Measurements from ENCODE around the gene OTUD5. TPM values are rescaled to one million over a fixed set of nuclear protein-coding genes. Genes with fewer than 3 reads are reported as not detected.

Gene OTUD5
- total RNA-seq, 1 donor from 2014 or later, result 18.4 TPM

- Histone ChIP-seq H3K36me3 (ENCODE audit: control insufficient read depth, insufficient read depth, low read length) (peaks cover 3% of the 10 kb centered on the region), H3K4me3 (ENCODE audit: low read depth, low read length) (no peak overlapping the region), H3K27me3 (ENCODE audit: control insufficient read depth, insufficient read depth, low read length) (no peaks in the 10 kb centered on the region)
- FAIRE-seq (no peak), DNase-seq (ENCODE audit: low read depth) (no peak)
- no peak for TF ChIP-seq CTCF (IDR thresholded peaks at IDR 0.05; ENCODE audit: insufficient read depth, low read length, severe bottlenecking)
Observed at GRCh38 chrX:48934581-48935300, 22.7 kb downstream of the OTUD5 start.

GRCh38 chrX:48933757-48934156, 23.6 kb downstream of the OTUD5 start:
- Histone ChIP-seq H3K4me3 (ENCODE audit: low read depth, low read length) (no peak overlapping the region), H3K36me3 (ENCODE audit: control insufficient read depth, insufficient read depth, low read length) (peaks cover 3% of the 10 kb centered on the region), H3K27me3 (ENCODE audit: control insufficient read depth, insufficient read depth, low read length) (no peaks in the 10 kb centered on the region)
- DNase-seq (ENCODE audit: low read depth), result no peak
- no peak for TF ChIP-seq CTCF (IDR thresholded peaks at IDR 0.05; ENCODE audit: insufficient read depth, low read length, severe bottlenecking)
- no peak for FAIRE-seq

GRCh38 chrX:48927736-48928382, 29.5 kb downstream of the OTUD5 start:
- H3K4me3 ChIP-seq (ENCODE audit: low read depth, low read length), result no peak overlapping the region
- DNase-seq (ENCODE audit: low read depth) (no peak), FAIRE-seq (no peak)
- H3K36me3 ChIP-seq (ENCODE audit: control insufficient read depth, insufficient read depth, low read length), result peaks cover 9% of the 10 kb centered on the region
- no peaks in the 10 kb centered on the region for H3K27me3 ChIP-seq (ENCODE audit: control insufficient read depth, insufficient read depth, low read length)
- no peak for TF ChIP-seq CTCF (IDR thresholded peaks at IDR 0.05; ENCODE audit: insufficient read depth, low read length, severe bottlenecking)

GRCh38 chrX:48927123-48927522, 30.3 kb downstream of the OTUD5 start:
- TF ChIP-seq CTCF (IDR thresholded peaks at IDR 0.05; ENCODE audit: insufficient read depth, low read length, severe bottlenecking), result no peak
- Histone ChIP-seq H3K4me3 (ENCODE audit: low read depth, low read length) (no peak overlapping the region), H3K27me3 (ENCODE audit: control insufficient read depth, insufficient read depth, low read length) (no peaks in the 10 kb centered on the region), H3K36me3 (ENCODE audit: control insufficient read depth, insufficient read depth, low read length) (peaks cover 9% of the 10 kb centered on the region)
- no peak for DNase-seq (ENCODE audit: low read depth)
- no peak for FAIRE-seq

GRCh38 chrX:48924270-48924669, 33.1 kb downstream of the OTUD5 start:
- DNase-seq (ENCODE audit: low read depth) (no peak), FAIRE-seq (no peak)
- no peak overlapping the region for H3K4me3 ChIP-seq (ENCODE audit: low read depth, low read length)
- H3K36me3 ChIP-seq (ENCODE audit: control insufficient read depth, insufficient read depth, low read length), result peaks cover 9% of the 10 kb centered on the region
- H3K27me3 ChIP-seq (ENCODE audit: control insufficient read depth, insufficient read depth, low read length), result no peaks in the 10 kb centered on the region
- TF ChIP-seq CTCF (IDR thresholded peaks at IDR 0.05; ENCODE audit: insufficient read depth, low read length, severe bottlenecking), result no peak

Measured in bronchial epithelial cell (primary cell).